Kidney (tissue), 14 donors: Measurements from ENCODE around the gene PCDH15. TPM values are rescaled to one million over a fixed set of nuclear protein-coding genes. Genes with fewer than 3 reads are reported as not detected.

Experiments used
- DNase-seq, 5 donors: peaks; one replicate each; pipeline ENCODE4 v3.0.0-alpha.2; 2013 to 2020
- FAIRE-seq: peaks from 2 replicates; lab custom pipeline; 2012; peaks lifted over from hg19 to GRCh38; lab: Jason Lieb, UNC
- H3K27ac ChIP-seq, 2 donors: one replicate each; pipeline ENCODE4 v1.7.0; 2013; ENCODE audit warnings: low read depth in 2 of 2, low read length in 2 of 2, inconsistent platforms in 1 of 2
- H3K27me3 ChIP-seq: one replicate; pipeline ENCODE4 v1.7.1; 2013; ENCODE audit warnings: low read length, inconsistent platforms; ENCODE audit not compliant: control insufficient read depth, insufficient read depth
- H3K36me3 ChIP-seq, 3 donors: one replicate each; pipeline versions ENCODE4 v1.7.0 to v1.7.1; 2013; ENCODE audit warnings: low read length in 3 of 3, control low read depth in 1 of 3, inconsistent platforms in 1 of 3; ENCODE audit not compliant: insufficient read depth in 3 of 3, control insufficient read depth in 2 of 3
- H3K4me1 ChIP-seq, 3 donors: one replicate each; pipeline versions ENCODE4 v1.7.0 to v1.7.1; 2013; ENCODE audit warnings: low read length in 3 of 3, inconsistent platforms in 1 of 3, low read depth in 1 of 3; ENCODE audit not compliant: control insufficient read depth in 2 of 3, insufficient read depth in 2 of 3
- H3K4me3 ChIP-seq, 3 donors: one replicate each; pipeline versions ENCODE4 v1.7.0 to v1.8.1; 2013; ENCODE audit warnings: low read length in 3 of 3, control low read depth in 1 of 3, inconsistent platforms in 1 of 3
- H3K9ac ChIP-seq, 3 donors: one replicate each; pipeline versions ENCODE4 v1.7.0 to v1.7.1; 2013; ENCODE audit warnings: low read length in 3 of 3, control low read depth in 1 of 3, inconsistent platforms in 1 of 3
- H3K9me3 ChIP-seq, 3 donors: one replicate each; pipeline versions ENCODE4 v1.7.0 to v1.7.1; 2013; ENCODE audit warnings: low read length in 3 of 3, control low read depth in 1 of 3, inconsistent platforms in 1 of 3; ENCODE audit not compliant: control insufficient read depth in 2 of 3, insufficient read depth in 1 of 3
- intact Hi-C: fragments of 100-400 bp; cut with DNase I; formaldehyde crosslinking; loops from one replicate; pipeline ENCODE4 v1.11.1; 2022
- polyA plus RNA-seq: library from polyadenylated mRNA; stranded (reverse); fragments of 350-450 nt; fragmentation: Illumina TruSeq; extraction: RNeasy Lipid Tissue Mini Kit (QIAGEN cat#74804); gene quantifications from one replicate; pipeline ENCODE4 v1.2.3, GENCODE V29; 2014; ENCODE audit warnings: low read depth, low replicate concordance; ENCODE audit not compliant: insufficient read depth
- total RNA-seq: library from RNA; stranded (reverse); fragmentation: NEBNext Ultra II Directional; extraction: Animal tissue kit (Norgen Biotek cat#: 25700); gene quantifications from one replicate; pipeline ENCODE4 v1.2.1, GENCODE V29; 2021
- TF ChIP-seq, protein P1 (sequence below): IDR thresholded peaks from 3 replicates; pipeline ENCODE4 v1.5.1; 2012; ENCODE audit warnings: mild to moderate bottlenecking, moderate library complexity, borderline replicate concordance; ENCODE audit not compliant: insufficient read depth; ENCODE audit errors: extremely low read depth
- donor health status: control.
- donor health status: control.
- donor health status: control.
- donor health status: control.
- donor health status: control.
- donor health status: DM: yes; HTN: yes; CAD: no.
- donor health status: Normal renal cell carcinoma (clear cell type).

PCDH15 gene
- total and polyA plus RNA-seq, 2 donors from 2014 or later, result 1.5 TPM; not detected in 1

DNA sequence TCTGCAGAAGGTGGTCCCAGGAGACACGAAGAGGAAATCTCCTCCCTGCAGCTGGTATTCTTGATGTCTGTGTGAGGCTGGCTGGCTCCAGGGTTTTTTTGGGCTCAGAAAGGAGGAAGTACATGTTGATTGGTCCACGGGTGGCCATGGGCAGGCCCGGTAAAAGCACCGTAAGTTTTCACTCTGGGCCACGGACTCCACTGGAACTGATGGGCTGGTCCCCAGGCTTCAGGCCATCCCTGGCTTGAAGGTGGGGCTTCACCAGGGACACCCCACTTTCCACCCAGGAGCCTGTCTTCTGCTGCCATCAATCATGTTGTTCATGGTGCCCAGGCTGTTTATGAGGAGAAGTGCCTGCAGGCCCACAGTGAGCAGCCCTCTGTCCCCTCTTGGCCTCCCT, 736.8 kb downstream of the PCDH15 start:
- H3K4me1 ChIP-seq, result no peaks in the 10 kb centered on the region
- TF ChIP-seq, protein P1, sequence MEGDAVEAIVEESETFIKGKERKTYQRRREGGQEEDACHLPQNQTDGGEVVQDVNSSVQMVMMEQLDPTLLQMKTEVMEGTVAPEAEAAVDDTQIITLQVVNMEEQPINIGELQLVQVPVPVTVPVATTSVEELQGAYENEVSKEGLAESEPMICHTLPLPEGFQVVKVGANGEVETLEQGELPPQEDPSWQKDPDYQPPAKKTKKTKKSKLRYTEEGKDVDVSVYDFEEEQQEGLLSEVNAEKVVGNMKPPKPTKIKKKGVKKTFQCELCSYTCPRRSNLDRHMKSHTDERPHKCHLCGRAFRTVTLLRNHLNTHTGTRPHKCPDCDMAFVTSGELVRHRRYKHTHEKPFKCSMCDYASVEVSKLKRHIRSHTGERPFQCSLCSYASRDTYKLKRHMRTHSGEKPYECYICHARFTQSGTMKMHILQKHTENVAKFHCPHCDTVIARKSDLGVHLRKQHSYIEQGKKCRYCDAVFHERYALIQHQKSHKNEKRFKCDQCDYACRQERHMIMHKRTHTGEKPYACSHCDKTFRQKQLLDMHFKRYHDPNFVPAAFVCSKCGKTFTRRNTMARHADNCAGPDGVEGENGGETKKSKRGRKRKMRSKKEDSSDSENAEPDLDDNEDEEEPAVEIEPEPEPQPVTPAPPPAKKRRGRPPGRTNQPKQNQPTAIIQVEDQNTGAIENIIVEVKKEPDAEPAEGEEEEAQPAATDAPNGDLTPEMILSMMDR, result no peak
- FAIRE-seq (no peak), DNase-seq (no peak)
- H3K27ac ChIP-seq, result no peak overlapping the region
- H3K4me3 ChIP-seq, result no peak overlapping the region
- intact Hi-C loops, result no loop called here
- no peaks in the 10 kb centered on the region for H3K36me3 ChIP-seq
- H3K27me3 ChIP-seq, result no peaks in the 10 kb centered on the region
- no peak overlapping the region for H3K9ac ChIP-seq
- H3K9me3 ChIP-seq, result no peaks in the 10 kb centered on the region

DNA sequence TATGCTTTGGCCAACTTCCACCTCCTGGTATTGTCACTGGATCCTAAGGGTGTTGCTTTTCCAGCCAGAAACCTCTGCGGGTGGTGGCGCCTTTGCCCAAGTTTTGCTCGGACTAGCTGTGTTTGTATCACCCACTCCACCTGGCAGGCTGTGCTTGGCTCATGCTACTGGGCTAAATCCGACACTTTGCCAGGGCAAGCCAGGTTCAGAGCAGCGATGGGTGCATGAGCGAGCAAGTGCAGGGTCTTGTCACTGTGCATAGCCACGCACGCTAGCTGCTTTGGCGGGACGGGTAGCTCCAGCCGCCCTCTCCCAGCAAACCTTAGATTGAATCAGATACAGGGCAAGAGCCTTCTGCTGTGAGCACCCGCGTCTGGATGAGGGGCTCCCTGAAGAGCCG, 737.5 kb downstream of the PCDH15 start:
- intact Hi-C loops, result no loop called here
- Histone ChIP-seq H3K36me3 (no peaks in the 10 kb centered on the region), H3K9ac (no peak overlapping the region), H3K27ac (no peak overlapping the region), H3K9me3 (no peaks in the 10 kb centered on the region), H3K4me1 (no peaks in the 10 kb centered on the region), H3K27me3 (no peaks in the 10 kb centered on the region), H3K4me3 (no peak overlapping the region)
- FAIRE-seq (no peak), DNase-seq (no peak)
- TF ChIP-seq, protein P1, result no peak

DNA sequence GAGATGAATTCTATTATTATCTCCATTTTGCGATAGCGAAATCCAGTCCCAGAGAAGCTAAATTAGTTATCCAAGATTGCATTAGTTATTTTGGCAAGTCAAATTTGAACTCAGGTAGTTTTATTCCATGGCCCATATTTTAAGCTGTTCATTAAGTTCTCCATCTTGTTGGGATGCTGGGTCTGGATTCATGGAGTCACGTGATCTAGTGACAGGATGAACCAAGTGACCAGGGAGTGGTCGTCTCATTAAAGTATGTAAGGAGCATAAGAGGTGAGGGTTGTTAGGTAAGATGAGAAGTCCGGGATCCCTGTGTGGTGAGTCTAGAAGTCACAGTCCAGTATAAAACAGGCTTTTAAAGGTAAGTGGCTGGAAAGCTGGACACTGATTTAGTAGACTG, 740.5 kb downstream of the PCDH15 start:
- Histone ChIP-seq H3K9ac (no peak overlapping the region), H3K27ac (no peak overlapping the region), H3K27me3 (no peaks in the 10 kb centered on the region), H3K4me1 (no peaks in the 10 kb centered on the region), H3K4me3 (no peak overlapping the region), H3K36me3 (no peaks in the 10 kb centered on the region), H3K9me3 (no peaks in the 10 kb centered on the region)
- TF ChIP-seq, protein P1, result no peak
- FAIRE-seq (no peak), DNase-seq (no peak)
- intact Hi-C loops, result no loop called here

DNA sequence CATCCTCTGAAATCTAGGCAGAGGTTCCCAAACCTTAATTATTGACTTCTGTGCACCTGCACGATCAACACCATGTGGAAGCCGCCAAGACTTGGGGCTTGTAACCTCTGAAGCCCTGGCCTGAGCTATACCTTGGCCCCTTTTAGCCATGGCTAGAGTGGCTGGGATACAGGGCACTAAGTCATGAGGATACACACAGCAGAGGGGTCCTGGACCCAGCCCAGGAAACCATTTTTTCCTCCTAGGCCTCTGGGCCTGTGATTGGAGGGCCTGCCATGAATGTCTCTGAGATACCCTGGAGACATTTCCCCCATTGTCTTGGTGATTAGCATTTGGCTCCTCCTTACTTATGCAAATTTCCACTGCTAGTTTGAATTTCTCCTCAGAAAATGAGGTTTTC, 743.7 kb downstream of the PCDH15 start:
- H3K9me3 ChIP-seq, result no peaks in the 10 kb centered on the region
- H3K4me3 ChIP-seq, result no peak overlapping the region
- TF ChIP-seq, protein P1, result no peak
- H3K27ac ChIP-seq, result no peak overlapping the region
- H3K27me3 ChIP-seq, result no peaks in the 10 kb centered on the region
- DNase-seq (no peak), FAIRE-seq (no peak)
- intact Hi-C loops, result no loop called here
- no peaks in the 10 kb centered on the region for H3K4me1 ChIP-seq
- no peaks in the 10 kb centered on the region for H3K36me3 ChIP-seq
- H3K9ac ChIP-seq, result no peak overlapping the region
